Left cardiac atrium (tissue), 4 donors: Measurements from ENCODE around the gene OSBPL6. TPM values are rescaled to one million over a fixed set of nuclear protein-coding genes. Genes with fewer than 3 reads are reported as not detected.

ENCODE experiments used
- ATAC-seq, 2 donors: fragments of 200-7000 bp; cut with Tn5 transposase; one replicate each; pipeline ENCODE4 v1.9.1; 2020; ENCODE audit warnings: mild to moderate bottlenecking in 2 of 2, moderate library complexity in 2 of 2
- DNase-seq: peaks from one replicate; pipeline ENCODE4 v3.0.0-alpha.2; 2020
- intact Hi-C, 2 donors: fragments of 100-400 bp; cut with DNase I; formaldehyde crosslinking; loops; one replicate each; pipeline versions ENCODE4 v1.14.1 to v1.15.1; 2022 to 2023
- total RNA-seq, 2 donors: library from RNA; stranded (reverse); fragmentation: NEBNext Ultra II Directional; extraction: Animal tissue kit (Norgen Biotek cat#: 25700); gene quantifications; one replicate each; pipeline ENCODE4 v1.2.1, GENCODE V29; 2021
- donor health status: DM: no; HTN: yes; CAD: no.
- donor health status: DM: no; HTN: yes; CAD: no; lungs with severe emphysema.
- donor health status: DM: yes; HTN: yes; CAD: no.
- donor health status: Dilated cardiomyopathy.

Gene OSBPL6
- total RNA-seq, 2 donors from 2014 or later: 7.0 to 12.2 TPM

DNA sequence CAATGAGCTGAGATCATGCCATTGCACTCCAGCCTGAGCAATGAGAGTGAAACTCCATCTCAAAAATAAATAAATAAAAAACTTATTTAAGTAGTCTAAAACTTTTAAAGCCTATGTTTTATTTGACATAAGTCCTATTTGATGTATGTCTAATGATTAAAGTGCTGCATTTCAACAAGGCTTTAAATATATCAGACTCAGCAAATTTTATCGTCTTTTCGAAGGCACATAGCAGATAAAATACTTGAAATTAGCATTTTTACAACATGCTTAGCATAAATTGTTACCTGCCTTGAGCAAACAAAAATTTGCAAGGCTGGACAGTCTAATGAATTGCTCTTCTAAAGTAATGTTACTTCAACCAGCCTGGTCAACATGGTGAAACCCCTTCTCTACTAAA, 170.8 kb downstream of the OSBPL6 start:
- no peak for DNase-seq
- ATAC-seq: no peak
- intact Hi-C loops: no loop called here

DNA sequence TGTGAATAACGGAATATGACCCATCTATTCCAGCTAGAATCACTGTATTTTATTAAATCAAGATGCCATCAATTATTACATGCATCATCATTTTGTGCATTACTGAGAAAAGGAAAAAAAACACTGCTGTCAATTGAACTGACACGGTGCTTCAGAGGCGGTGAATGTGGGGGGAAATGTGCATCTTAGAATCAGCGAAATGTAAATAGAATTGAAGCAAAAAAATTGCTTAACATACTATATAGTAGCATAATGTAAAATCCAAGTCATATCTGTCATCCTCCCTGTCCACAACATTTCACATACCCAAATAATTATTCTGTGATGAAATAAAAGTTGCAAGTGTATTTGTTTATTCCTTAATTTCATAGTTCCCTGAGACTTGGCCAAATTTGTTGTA, 172.1 kb downstream of the OSBPL6 start:
- no peak for ATAC-seq
- intact Hi-C loops: no loop called here
- DNase-seq: no peak

- intact Hi-C loops: no loop called here
- DNase-seq (no peak), ATAC-seq (no peak)
These were observed 173.0 kb downstream of the OSBPL6 start for GRCh38 chr2:178367344-178367743.

DNA sequence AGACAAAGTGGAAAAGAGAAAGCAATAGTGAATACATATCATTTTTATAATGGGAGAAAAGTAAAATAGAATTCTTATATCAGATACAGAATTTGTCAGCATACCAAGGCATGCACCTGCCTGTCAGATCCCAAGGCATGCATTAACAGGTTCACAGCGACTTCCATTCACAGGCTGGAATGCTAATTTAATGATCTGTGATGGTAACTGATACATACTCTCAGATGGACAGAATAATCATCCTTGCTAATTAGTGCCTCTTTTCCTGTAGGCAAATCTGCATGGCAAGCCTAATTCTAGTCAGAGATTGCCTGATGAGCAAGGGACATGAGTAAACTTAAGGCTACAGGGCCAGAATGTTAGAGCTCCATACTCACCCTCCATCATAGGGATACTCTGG, 180.6 kb downstream of the OSBPL6 start:
- no peak for DNase-seq
- intact Hi-C loops: no loop called here
- ATAC-seq: no peak

- DNase-seq (no peak), ATAC-seq (no peak)
- intact Hi-C loops: no loop called here
These were observed 182.7 kb downstream of the OSBPL6 start for GRCh38 chr2:178377046-178377445.

DNA sequence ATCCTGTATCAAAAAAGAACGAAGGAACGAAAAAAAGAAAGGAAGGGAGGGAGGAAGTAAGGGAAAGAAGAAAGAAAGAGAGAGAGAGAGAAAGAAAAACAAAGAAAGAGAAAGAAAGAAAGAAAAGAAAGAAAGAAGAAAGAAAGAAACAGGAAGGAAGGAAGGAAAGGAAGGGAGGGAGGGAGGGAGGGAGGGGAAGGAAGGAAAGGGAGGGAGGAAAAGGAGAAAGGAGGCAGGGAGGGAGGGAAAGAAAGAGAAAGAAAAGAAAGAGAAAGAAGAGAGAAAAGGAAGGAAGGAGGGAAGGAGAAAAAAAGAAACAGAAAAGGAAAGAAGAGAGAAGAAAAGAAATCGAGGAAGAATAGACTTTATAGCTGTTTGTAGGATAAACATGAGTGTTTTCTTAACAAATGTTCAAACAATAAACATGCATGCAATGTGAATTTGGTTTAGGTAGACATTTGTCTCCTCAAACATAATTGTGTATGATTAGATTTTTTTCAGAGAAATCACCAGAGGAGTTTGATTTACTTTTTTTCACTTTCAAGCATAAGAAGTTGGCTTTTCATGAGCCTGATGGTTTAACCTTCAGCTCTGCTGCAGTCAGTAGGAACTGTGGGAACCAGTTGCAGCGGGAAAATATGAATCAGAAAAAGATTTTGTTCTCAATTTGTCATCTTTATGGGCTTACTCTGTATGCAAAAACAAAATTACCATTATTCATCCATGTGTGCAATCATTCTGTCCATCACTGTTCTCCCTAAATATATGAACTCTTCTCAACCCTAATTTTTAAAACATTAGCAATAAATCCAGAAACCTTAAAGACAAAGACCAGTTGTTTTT, 185.1 kb downstream of the OSBPL6 start:
- DNase-seq (no peak), ATAC-seq (no peak)
- intact Hi-C loops: no loop called here

DNA sequence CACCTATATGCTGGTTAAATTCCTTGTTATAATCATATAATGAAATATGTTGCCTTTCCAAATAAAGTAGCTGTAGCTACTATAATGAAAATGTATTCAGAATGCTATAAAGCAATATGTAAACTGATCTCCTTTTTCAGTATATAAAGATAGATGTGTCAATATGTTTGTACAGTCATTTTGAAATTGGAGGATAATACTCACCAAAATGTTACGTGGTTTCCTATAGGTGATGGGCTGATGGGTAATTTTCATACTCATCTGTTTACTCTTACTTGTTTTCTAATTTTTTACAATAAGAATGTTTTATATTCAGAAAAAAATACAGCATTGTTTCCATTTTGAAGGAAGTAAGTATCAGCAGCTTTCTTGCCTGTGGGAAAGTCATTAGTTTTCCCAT, 186.5 kb downstream of the OSBPL6 start:
- no peak for DNase-seq
- intact Hi-C loops: no loop called here

GRCh38 chr2:178383718-178384117, 189.4 kb downstream of the OSBPL6 start:
- DNase-seq (no peak), ATAC-seq (no peak)
- intact Hi-C loops: no loop called here

More for the DNA sequence above, 186.5 kb downstream of the OSBPL6 start:
- ATAC-seq: no peak

DNA sequence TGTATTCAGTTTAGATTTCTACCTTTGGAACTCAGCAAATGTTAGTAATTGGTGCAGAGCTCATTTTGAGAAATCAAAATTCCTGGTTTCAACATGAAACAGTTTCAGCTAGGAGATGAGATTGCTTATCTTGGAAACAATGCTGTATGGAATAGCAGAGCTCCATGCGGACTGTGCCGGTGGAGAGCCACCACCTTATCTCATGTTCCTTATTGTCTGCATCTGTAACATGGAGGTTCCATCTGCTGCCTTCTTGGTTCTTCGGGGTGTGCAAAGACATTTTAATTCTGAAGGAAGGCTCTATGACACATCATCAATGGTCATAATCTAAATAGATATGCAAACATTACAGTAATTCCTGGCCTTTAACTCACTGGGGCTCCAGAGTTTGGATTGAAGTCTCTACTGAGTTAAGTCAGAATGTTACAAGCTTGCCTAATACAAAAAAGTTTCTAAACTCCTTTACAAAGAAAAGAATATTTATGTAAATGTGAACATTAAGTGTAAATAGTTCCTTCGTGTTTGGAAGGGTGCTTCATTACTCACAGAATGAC, 191.4 kb downstream of the OSBPL6 start:
- no peak for ATAC-seq
- intact Hi-C loops: no loop called here
- no peak for DNase-seq

- intact Hi-C loops: no loop called here
- ATAC-seq (no peak), DNase-seq (no peak)
These were observed 192.8 kb downstream of the OSBPL6 start for GRCh38 chr2:178386986-178387597.

- intact Hi-C loops: no loop called here
- ATAC-seq: no peak
- DNase-seq: no peak
These were observed 194.0 kb downstream of the OSBPL6 start for GRCh38 chr2:178388287-178388686.

GRCh38 chr2:178391701-178392100, 197.4 kb downstream of the OSBPL6 start:
- intact Hi-C loops: no loop called here
- DNase-seq: no peak
- ATAC-seq: no peak

- no peak for ATAC-seq
- intact Hi-C loops: no loop called here
These were observed 197.9 kb downstream of the OSBPL6 start for GRCh38 chr2:178392215-178392614.

GRCh38 chr2:178394859-178395258, 200.5 kb downstream of the OSBPL6 start:
- intact Hi-C loops: no loop called here
- ATAC-seq (no peak), DNase-seq (no peak)

More at GRCh38 chr2:178392215-178392614, 197.9 kb downstream of the OSBPL6 start:
- DNase-seq: no peak

DNA sequence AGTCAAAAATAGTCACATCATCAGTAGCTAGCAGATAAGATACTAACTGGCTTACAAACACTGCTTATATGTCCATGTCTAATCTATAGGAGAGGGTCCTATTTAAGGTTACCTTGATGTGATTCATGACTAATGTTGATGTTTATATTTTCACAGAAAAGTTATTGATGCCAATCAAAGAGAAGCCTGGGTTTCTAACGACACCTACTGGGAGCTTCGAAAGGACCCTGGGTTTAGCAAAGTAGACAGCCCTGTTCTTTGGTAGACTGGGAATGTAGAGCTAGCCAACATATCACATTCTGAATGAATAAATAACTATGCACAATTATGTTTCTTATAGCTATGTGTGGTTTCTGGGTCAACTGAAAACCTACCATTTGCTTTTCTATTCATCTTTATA, 201.0 kb downstream of the OSBPL6 start:
- DNase-seq (no peak), ATAC-seq (no peak)
- intact Hi-C loops: no loop called here

GRCh38 chr2:178395941-178396570, 201.7 kb downstream of the OSBPL6 start:
- intact Hi-C loops: no loop called here
- no peak for ATAC-seq
- DNase-seq: no peak

- no peak for DNase-seq
- intact Hi-C loops: no loop called here
These were observed 202.8 kb downstream of the OSBPL6 start for GRCh38 chr2:178397002-178397605.

DNA sequence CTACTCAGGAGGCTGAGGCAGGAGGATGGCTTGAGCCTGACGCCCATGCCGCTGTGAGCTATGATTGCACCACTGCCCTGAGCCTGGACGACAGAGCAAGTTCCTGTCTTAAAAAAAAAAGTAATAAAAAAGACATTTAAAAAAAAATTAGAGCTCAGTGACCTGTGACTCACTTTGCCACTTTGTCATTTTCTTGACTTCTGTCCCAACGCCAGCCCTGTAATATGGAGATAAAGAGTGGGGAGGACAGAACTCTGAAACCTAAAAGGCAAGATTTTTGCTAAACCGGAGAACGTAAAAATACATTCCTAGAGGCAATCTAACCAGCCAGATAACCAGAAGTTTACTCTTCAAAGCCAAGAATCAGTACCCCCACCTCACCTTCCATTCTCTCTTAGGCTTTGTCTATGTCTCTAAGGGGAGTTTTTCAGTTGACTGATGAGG, 207.7 kb downstream of the OSBPL6 start:
- intact Hi-C loops: no loop called here
- no peak for ATAC-seq
- no peak for DNase-seq

More at GRCh38 chr2:178397002-178397605, 202.8 kb downstream of the OSBPL6 start:
- peak; percentile 76 to 78 for ATAC-seq

DNA sequence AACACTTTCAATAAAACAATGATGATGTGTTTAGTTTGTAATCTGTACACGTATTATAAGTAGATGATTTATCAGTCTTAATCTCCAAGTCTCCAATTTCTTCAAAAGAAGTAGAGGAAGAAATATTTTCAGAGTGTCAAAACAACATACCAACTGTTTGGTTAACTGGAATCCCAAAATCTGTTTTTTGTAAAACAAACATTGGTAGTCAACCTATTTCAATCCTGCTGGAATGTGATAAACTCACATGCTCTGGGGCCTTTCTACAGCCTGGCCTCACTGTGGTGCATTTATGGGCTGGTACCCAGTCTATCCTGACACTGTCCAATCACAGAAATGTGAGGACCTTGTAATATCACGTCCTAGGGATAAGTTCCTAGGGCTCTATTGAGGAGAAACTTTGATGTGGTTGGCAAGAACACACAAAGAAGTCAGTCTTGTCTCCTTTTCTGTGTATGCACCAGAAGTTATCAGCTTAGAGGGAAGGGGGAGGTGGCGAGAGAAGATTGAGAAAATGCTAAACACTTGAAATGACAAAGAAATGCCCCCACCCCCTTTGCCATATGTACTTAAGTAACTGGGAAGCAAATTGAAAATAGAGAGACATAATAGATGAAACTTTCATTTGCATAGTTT, 209.5 kb downstream of the OSBPL6 start:
- intact Hi-C loops: no loop called here
- DNase-seq: no peak
- no peak for ATAC-seq
